ENCODE measurements around the gene LMAN2L. TPM values are rescaled to one million over a fixed set of nuclear protein-coding genes. Genes with fewer than 3 reads are reported as not detected.
A peak's percentile ranks its signal among the peaks of the same experiment; 100 is the strongest.

The LMAN2L gene
- total RNA-seq, 1 donor from 2014 or later, result 26.2 TPM

- intact Hi-C loops (cut with DNase I), result loop anchor here (5.0 kb wide), 2 partner anchors 55 to 95 kb away; partner anchors contain the start of genes ANKRD39 and CNNM3
- ATAC-seq (no peak), DNase-seq (ENCODE audit: missing footprints) (no peak)
These were observed 22.9 kb upstream of the LMAN2L start for GRCh38 chr2:96762529-96763311.

- DNase-seq (ENCODE audit: missing footprints) (peak; percentile 80), ATAC-seq (peak; percentile 6)
- intact Hi-C loops (cut with DNase I), result loop anchor here (1.0 to 5.0 kb wide), 4 partner anchors 21 to 123 kb away; partner anchors contain the start of genes ANKRD39, CNNM3, KANSL3 and LMAN2L
These were observed 21.3 kb upstream of the LMAN2L start for GRCh38 chr2:96760986-96761832.

- peak; percentile 97 for ATAC-seq
- intact Hi-C loops (cut with DNase I), result loop anchor here (1.0 to 5.0 kb wide), 4 partner anchors 20 to 122 kb away; partner anchors contain the start of genes ANKRD39, CNNM3, KANSL3 and LMAN2L
- peak; percentile 98 for DNase-seq (ENCODE audit: missing footprints)
These were observed 20.4 kb upstream of the LMAN2L start, which contains the start of gene CNNM4 for GRCh38 chr2:96760036-96760985. CNNM4 (plus strand) TSS chr2:96760902; CDS start chr2:96761000, 98 bp downstream.

DNA sequence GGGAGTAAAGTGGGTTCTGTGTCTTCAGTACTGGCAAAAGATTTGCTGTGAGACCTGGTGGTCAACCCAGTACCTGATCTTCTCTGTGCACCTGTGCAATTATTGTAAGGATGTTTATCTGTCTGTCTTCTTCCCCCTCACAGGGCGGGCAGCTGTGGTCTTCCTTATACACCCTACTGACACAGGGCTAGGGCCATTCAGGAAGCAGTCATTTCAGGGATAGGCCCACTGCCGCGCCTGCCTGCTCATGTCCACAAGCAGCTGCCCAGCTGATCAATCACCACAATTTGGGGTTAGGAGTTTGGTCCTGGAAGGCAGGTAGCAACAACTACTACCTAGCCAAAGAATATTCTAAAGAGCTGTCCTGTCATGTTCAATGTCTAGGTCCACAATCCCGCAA, 19.7 kb upstream of the LMAN2L start:
- ATAC-seq (no peak), DNase-seq (ENCODE audit: missing footprints) (no peak)
- intact Hi-C loops (cut with DNase I), result no loop called here

DNA sequence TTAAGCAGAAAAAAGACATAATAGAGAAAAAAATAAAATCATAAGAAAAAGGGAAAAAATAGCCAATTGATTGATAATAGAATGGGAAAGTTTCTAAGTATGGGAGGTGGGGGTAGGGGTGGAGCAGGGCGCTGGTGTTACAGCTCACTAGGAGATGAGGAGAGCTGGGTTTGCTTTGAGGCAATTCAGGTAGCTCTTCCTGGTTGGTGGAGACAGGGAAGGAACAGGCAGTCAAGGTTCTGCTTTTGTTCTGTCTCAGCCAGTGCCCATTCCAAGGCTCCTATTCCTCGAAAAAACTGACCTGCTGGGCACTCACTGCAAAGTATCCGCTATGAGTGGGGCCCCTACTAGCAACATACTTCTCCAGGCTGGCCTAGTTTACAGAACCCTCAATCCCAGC, 19.1 kb upstream of the LMAN2L start:
- intact Hi-C loops (cut with DNase I), result no loop called here
- no peak for DNase-seq (ENCODE audit: missing footprints)
- ATAC-seq, result no peak

DNA sequence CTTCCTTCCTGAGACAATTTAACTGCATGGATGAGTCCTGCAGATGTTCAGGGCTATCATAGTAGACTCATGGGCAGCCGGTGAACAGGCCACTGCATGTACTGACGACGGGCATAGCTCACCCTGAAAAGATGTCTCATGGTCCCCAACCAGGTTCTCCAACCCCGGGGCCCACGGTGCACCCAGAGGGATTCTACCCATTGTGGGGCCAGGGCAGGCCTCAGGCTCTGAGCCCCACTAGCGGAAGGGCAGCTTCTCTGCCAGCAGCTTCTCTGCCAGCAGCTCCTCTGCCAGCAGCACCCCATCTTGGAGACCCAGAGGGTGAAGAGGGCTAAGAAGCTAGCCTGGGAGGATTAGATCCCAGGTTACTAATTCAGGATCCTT, 17.6 kb upstream of the LMAN2L start:
- intact Hi-C loops (cut with DNase I), result no loop called here
- no peak for ATAC-seq
- DNase-seq (ENCODE audit: missing footprints), result no peak

DNA sequence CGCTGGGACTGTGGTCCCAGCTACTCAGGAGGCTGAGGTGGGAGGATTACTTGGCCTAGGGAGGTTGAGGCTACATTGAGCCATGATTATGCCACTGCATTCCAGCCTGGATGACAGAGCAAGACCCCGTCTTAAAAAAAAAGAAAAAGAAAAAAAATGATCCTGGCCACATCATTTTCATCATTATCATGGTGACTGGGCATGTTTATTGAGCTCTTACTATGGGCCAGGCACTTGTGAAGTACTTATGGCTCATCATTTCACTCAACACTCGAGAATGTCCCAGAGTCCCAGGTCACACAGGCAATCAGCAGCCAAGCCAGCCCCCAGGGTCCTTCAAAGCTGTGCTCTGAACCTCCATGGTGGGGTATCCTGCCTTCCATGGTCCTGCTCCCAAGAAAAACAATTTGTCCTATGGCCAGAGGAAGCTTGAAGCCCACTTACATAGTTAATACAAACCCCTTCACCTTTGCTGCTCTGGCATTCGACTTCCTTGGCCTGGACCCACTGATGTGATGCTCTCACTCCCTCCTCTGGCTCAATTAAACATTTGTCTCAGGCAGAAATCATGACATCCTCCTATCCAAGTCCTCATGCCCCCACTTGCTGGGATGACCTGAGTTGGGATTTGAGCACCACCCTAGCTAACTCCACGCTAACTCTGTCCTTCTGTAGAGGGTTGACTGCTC, 17.1 kb upstream of the LMAN2L start:
- intact Hi-C loops (cut with DNase I), result no loop called here
- DNase-seq (ENCODE audit: missing footprints) (no peak), ATAC-seq (no peak)

- ATAC-seq (no peak), DNase-seq (ENCODE audit: missing footprints) (no peak)
- intact Hi-C loops (cut with DNase I), result no loop called here
These were observed 14.5 kb upstream of the LMAN2L start for GRCh38 chr2:96754317-96754716.

DNA sequence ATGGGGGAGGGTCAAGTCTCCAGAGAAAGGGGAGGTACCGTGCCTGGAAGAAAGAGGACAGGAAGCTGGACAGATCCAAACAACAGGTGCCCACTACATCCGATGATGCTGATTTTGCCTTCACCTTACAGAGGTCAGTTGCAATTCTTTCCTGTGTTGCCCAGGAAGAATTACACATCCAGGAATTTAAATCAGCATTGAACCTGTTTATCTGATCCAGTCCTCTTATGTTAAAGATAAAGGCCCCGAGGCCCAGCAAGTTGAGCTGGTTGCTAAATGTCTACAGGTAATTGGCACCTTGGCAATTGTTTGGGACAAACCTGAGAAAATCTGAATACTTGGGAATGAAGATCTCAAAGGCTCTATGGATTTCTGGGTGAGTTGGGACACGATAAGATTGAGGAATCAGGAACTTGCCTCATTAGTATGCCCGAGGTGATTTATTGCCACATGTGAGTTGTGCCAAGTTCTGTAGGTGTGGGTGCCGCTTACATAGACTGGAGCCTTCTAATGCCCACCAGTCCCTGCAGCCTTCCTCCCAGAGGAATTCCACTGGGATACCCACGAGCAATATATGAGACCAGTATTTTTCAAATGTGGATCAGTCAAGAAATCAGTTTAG, 13.9 kb upstream of the LMAN2L start:
- ATAC-seq (no peak), DNase-seq (ENCODE audit: missing footprints) (no peak)
- intact Hi-C loops (cut with DNase I), result no loop called here

GRCh38 chr2:96751800-96752199, 11.9 kb upstream of the LMAN2L start:
- intact Hi-C loops (cut with DNase I), result no loop called here
- ATAC-seq, result no peak
- DNase-seq (ENCODE audit: missing footprints), result no peak

DNA sequence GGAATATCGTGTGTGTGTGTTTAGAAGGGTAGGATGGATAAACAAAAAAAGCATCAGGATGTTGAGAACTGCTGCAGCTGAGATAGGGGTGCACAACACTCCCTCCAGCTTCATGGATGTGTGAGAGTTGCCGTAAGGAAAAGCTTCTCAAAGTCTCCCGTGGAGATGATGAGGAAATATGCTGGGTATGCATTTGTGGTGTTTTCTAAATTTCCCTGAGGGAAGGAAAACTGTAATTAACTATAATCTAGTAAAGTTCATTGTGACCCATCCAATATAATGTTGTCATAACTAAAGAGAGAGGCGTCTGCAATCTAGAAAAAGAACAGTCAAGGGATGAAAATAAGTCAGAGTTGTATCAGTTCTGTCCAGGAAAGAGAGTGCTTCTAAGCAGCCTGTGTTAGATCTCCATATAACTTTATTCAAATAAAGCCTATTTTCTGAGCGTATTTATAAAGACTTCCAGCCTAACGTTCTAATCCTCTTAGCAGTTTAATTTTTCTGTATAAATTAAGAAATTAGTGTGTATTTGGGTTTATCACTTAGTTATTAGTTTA, 7.3 kb upstream of the LMAN2L start:
- intact Hi-C loops (cut with DNase I), result no loop called here
- DNase-seq (ENCODE audit: missing footprints) (no peak), ATAC-seq (no peak)

DNA sequence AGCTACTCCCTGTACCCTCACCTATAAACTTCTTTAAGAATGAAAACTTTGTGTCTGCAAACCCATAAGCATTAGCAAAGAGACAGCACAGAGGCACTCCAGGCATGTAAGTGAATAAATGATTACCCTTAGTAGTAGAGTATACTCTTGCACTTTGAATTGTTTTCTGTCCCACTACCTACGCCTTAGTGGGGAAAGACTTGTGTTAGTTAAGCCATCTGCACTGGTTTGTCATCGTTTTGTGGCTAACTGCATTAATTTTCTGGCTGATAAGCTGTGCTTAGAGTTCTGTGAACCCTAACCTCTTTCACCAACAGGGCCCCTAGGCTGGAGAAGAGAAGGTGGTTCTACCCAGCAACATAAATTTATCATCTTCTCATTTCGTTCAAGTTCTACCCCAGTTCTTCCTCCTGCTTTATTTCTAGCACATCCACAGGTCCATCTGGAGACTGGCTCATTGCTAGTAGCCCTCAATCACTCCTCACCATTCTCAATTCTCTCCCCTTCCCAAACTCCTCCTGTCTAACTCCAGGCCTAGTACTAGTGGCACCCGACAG, 710 bp downstream of the LMAN2L start:
- ATAC-seq, result no peak
- DNase-seq (ENCODE audit: missing footprints), result no peak
- intact Hi-C loops (cut with DNase I), result loop anchor here (10.0 kb wide), 1 partner anchor 226 kb away; no protein-coding TSS in a partner anchor

- DNase-seq (ENCODE audit: missing footprints), result no peak
- intact Hi-C loops (cut with DNase I), result loop anchor here (10.0 kb wide), 1 partner anchor 227 kb away; no protein-coding TSS in a partner anchor
- ATAC-seq, result no peak
These were observed 2.0 kb downstream of the LMAN2L start for GRCh38 chr2:96737831-96738230.

DNA sequence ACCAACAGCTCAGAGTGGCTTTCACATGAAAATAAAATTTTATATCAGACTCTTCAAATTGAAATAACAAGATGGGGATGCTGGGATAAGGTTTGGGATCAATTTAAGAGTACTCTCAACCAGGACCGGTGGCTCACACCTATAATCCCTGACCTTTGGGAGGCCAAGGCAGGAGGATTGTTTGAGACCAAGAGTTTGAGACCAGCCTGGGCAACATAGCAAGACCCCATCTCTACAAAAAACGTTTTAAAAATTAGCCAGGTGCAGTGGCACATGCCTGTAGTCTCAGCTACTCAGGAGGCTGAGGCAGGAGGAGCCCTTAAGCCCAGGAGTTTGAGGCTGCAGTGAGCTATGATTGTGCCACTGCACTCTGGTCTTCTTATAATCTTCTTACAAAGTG, 2.6 kb downstream of the LMAN2L start:
- intact Hi-C loops (cut with DNase I), result loop anchor here (10.0 kb wide), 1 partner anchor 228 kb away; no protein-coding TSS in a partner anchor
- DNase-seq (ENCODE audit: missing footprints) (no peak), ATAC-seq (no peak)

GRCh38 chr2:96734880-96735583, 4.8 kb downstream of the LMAN2L start:
- ATAC-seq (peak; percentile 10), DNase-seq (ENCODE audit: missing footprints) (no peak)
- intact Hi-C loops (cut with DNase I), result loop anchor here (10.0 kb wide), 1 partner anchor 230 kb away; no protein-coding TSS in a partner anchor

DNA sequence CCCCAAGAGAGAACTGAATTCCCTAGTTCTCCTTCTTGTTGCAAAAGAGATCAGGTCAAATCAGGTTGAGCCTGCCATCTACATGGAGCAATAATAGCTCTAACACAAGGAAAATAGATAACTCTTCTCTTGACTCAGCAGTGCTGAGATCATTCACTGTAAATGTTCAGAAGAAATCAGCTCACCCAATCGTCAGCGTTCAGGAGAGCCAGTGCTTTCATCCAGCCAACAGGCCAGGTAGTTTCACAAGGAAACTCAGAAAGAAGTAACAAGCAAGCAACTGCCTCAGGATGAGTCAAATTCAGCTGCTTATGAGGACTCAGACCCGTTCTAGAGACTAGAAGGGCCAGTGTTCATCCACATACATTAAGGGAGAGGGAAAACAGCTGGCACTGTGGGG, 5.9 kb downstream of the LMAN2L start:
- intact Hi-C loops (cut with DNase I), result loop anchor here (10.0 kb wide), 1 partner anchor 231 kb away; no protein-coding TSS in a partner anchor
- no peak for ATAC-seq
- DNase-seq (ENCODE audit: missing footprints), result no peak

All from Right ventricle myocardium inferior (tissue), 1 donor.